OCI-LY1 (cell line): ENCODE results near the gene NPAS3.

ENCODE experiments used
- EZH2 ChIP-seq: fragments of 200-600 bp; sonication (generic), shearing (Covaris generic); IDR thresholded peaks from 2 replicates; pipeline ENCODE4 v1.8.0; 2017; ENCODE audit warnings: borderline replicate concordance, mixed run types, mild to moderate bottlenecking, antibody characterized with exemption, low read length, moderate library complexity, mixed read lengths
- TF ChIP-seq, protein P1 (sequence below): fragments of 200-600 bp; sonication (generic), shearing (Covaris generic); IDR thresholded peaks from 2 replicates; pipeline ENCODE4 v1.5.1; 2017; ENCODE audit warnings: mild to moderate bottlenecking, antibody characterized with exemption, low read length, moderate library complexity, mixed read lengths

DNA sequence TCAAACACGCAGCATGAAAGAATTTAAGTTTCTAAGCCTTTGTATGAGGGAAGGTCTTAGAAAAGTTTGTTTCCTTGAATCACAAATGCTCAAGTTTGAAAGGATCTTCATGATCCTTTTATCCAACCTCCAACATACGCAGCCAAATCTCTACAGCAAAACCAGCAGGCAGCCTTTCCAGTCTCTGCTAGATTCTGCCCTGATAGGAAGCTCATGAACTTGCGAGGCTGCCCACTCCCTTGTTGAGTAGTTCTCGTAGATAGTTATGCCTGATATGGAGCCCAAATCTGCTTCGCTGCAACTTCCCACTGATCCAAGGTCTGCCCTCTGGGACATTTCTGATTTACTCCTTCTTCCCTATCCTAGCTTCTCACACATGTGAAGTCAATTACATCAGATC lies 739.3 kb downstream of the NPAS3 start:
- TF ChIP-seq, protein P1, sequence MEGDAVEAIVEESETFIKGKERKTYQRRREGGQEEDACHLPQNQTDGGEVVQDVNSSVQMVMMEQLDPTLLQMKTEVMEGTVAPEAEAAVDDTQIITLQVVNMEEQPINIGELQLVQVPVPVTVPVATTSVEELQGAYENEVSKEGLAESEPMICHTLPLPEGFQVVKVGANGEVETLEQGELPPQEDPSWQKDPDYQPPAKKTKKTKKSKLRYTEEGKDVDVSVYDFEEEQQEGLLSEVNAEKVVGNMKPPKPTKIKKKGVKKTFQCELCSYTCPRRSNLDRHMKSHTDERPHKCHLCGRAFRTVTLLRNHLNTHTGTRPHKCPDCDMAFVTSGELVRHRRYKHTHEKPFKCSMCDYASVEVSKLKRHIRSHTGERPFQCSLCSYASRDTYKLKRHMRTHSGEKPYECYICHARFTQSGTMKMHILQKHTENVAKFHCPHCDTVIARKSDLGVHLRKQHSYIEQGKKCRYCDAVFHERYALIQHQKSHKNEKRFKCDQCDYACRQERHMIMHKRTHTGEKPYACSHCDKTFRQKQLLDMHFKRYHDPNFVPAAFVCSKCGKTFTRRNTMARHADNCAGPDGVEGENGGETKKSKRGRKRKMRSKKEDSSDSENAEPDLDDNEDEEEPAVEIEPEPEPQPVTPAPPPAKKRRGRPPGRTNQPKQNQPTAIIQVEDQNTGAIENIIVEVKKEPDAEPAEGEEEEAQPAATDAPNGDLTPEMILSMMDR = no peak
- TF ChIP-seq EZH2 = no peak
